ENCODE data around the gene DISC1.
A peak's percentile ranks its signal among the peaks of the same experiment; 100 is the strongest.
"Not testable (repeated sequence)": the region's sequence is repeated elsewhere in the genome, so short reads cannot be mapped to it uniquely, and the experiment has no call there.

Gene DISC1

GRCh38 chr1:231619257-231619634, 7.3 kb upstream of the DISC1 start:
- H3K36me3 ChIP-seq (ENCODE audit: control insufficient read depth in 2 of 2, insufficient read depth in 2 of 2, low read length in 2 of 2): no peaks in the 10 kb centered on the region
- no peak overlapping the region for H3K4me3 ChIP-seq (ENCODE audit: low read length in 2 of 2)
- H3K4me1 ChIP-seq (ENCODE audit: control insufficient read depth in 2 of 2, insufficient read depth in 2 of 2, low read length in 2 of 2): no peaks in the 10 kb centered on the region
- no peak overlapping the region for H3K9ac ChIP-seq (ENCODE audit: low read depth in 1 of 2, low read length in 2 of 2)
- H3K27ac ChIP-seq (ENCODE audit: low read depth in 2 of 2, low read length in 2 of 2): no peak overlapping the region
- no peaks in the 10 kb centered on the region for H3K27me3 ChIP-seq (ENCODE audit: control insufficient read depth in 2 of 2, insufficient read depth in 2 of 2, low read length in 2 of 2)
- no peaks in the 10 kb centered on the region for H3K9me3 ChIP-seq (ENCODE audit: control insufficient read depth in 2 of 2, low read length in 2 of 2)

- not testable (repeated sequence) for H3K27ac ChIP-seq (ENCODE audit: low read depth in 2 of 2, low read length in 2 of 2); H3K27me3 ChIP-seq (ENCODE audit: control insufficient read depth in 2 of 2, insufficient read depth in 2 of 2, low read length in 2 of 2); H3K9ac ChIP-seq (ENCODE audit: low read depth in 1 of 2, low read length in 2 of 2); H3K36me3 ChIP-seq (ENCODE audit: control insufficient read depth in 2 of 2, insufficient read depth in 2 of 2, low read length in 2 of 2); H3K4me3 ChIP-seq (ENCODE audit: low read length in 2 of 2); H3K9me3 ChIP-seq (ENCODE audit: control insufficient read depth in 2 of 2, low read length in 2 of 2)
- peaks cover 2 to 14% of the 10 kb centered on the region in 2 donors for H3K4me1 ChIP-seq (ENCODE audit: control insufficient read depth in 2 of 2, insufficient read depth in 2 of 2, low read length in 2 of 2)
Measured at GRCh38 chr1:231625042-231625441, 1.5 kb upstream of the DISC1 start.

GRCh38 chr1:231625975-231626534, 535 bp upstream of the DISC1 start:
- peak overlapping the region; percentile 84 to 88 for H3K4me3 ChIP-seq (ENCODE audit: low read length in 2 of 2)
- no peaks in the 10 kb centered on the region for H3K36me3 ChIP-seq (ENCODE audit: control insufficient read depth in 2 of 2, insufficient read depth in 2 of 2, low read length in 2 of 2)
- H3K9me3 ChIP-seq (ENCODE audit: control insufficient read depth in 2 of 2, low read length in 2 of 2): no peaks in the 10 kb centered on the region
- H3K27me3 ChIP-seq (ENCODE audit: control insufficient read depth in 2 of 2, insufficient read depth in 2 of 2, low read length in 2 of 2): no peaks in the 10 kb centered on the region
- H3K4me1 ChIP-seq (ENCODE audit: control insufficient read depth in 2 of 2, insufficient read depth in 2 of 2, low read length in 2 of 2): peaks cover 2 to 14% of the 10 kb centered on the region in 2 donors
- peak overlapping the region in 1 of 2 donors; percentile 53 for H3K27ac ChIP-seq (ENCODE audit: low read depth in 2 of 2, low read length in 2 of 2)
- H3K9ac ChIP-seq (ENCODE audit: low read depth in 1 of 2, low read length in 2 of 2): peak overlapping the region in 1 of 2 donors; percentile 80

- peak overlapping the region; percentile 75 to 80 for H3K9ac ChIP-seq (ENCODE audit: low read depth in 1 of 2, low read length in 2 of 2)
- H3K27ac ChIP-seq (ENCODE audit: low read depth in 2 of 2, low read length in 2 of 2): peak overlapping the region; percentile 53 to 76
- H3K9me3 ChIP-seq (ENCODE audit: control insufficient read depth in 2 of 2, low read length in 2 of 2): no peaks in the 10 kb centered on the region
- no peaks in the 10 kb centered on the region for H3K36me3 ChIP-seq (ENCODE audit: control insufficient read depth in 2 of 2, insufficient read depth in 2 of 2, low read length in 2 of 2)
- H3K4me3 ChIP-seq (ENCODE audit: low read length in 2 of 2): peak overlapping the region; percentile 84 to 88
- H3K27me3 ChIP-seq (ENCODE audit: control insufficient read depth in 2 of 2, insufficient read depth in 2 of 2, low read length in 2 of 2): no peaks in the 10 kb centered on the region
- peaks cover 2 to 14% of the 10 kb centered on the region in 2 donors for H3K4me1 ChIP-seq (ENCODE audit: control insufficient read depth in 2 of 2, insufficient read depth in 2 of 2, low read length in 2 of 2)
Measured at GRCh38 chr1:231626951-231627614, 493 bp downstream of the DISC1 start.

DNA sequence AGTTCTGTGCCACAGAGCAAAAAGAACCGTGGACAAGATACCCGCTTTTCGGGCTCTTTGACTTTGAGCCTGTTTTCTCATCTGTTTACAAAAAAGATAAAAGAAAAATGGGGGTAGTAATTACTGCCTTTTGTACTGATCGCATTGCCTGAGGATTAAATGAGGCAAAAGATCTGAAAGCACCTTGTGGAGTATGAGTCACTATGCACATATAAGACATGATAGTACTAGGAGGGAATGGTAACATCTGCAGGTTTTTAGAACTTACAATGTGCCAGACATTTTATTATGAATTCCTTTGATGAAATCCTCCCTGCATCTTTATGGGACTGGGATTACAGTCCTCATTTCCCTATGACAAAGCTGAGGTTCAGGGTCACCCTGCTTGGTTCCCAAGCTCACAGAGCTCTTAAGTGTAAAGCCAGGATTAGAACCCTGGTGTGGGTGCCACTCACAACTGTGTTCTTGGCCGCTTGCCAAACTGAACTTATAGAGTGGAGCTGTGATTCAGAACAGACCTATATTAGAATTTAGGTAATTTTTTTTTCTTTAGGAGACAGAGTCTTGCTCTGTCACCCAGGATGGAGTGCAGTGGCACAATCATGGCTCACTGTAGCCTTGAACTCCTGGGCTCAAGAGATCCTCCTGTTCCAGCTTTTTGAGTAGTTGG, 1.8 kb downstream of the DISC1 start:
- no peak overlapping the region for H3K9ac ChIP-seq (ENCODE audit: low read depth in 1 of 2, low read length in 2 of 2)
- peaks cover 2 to 14% of the 10 kb centered on the region in 2 donors for H3K4me1 ChIP-seq (ENCODE audit: control insufficient read depth in 2 of 2, insufficient read depth in 2 of 2, low read length in 2 of 2)
- H3K36me3 ChIP-seq (ENCODE audit: control insufficient read depth in 2 of 2, insufficient read depth in 2 of 2, low read length in 2 of 2): no peaks in the 10 kb centered on the region
- H3K27ac ChIP-seq (ENCODE audit: low read depth in 2 of 2, low read length in 2 of 2): no peak overlapping the region
- H3K9me3 ChIP-seq (ENCODE audit: control insufficient read depth in 2 of 2, low read length in 2 of 2): no peaks in the 10 kb centered on the region
- no peaks in the 10 kb centered on the region for H3K27me3 ChIP-seq (ENCODE audit: control insufficient read depth in 2 of 2, insufficient read depth in 2 of 2, low read length in 2 of 2)
- H3K4me3 ChIP-seq (ENCODE audit: low read length in 2 of 2): no peak overlapping the region

GRCh38 chr1:231629132-231629531, 2.5 kb downstream of the DISC1 start:
- H3K9me3 ChIP-seq (ENCODE audit: control insufficient read depth in 2 of 2, low read length in 2 of 2): no peaks in the 10 kb centered on the region
- no peaks in the 10 kb centered on the region for H3K27me3 ChIP-seq (ENCODE audit: control insufficient read depth in 2 of 2, insufficient read depth in 2 of 2, low read length in 2 of 2)
- H3K36me3 ChIP-seq (ENCODE audit: control insufficient read depth in 2 of 2, insufficient read depth in 2 of 2, low read length in 2 of 2): no peaks in the 10 kb centered on the region
- H3K27ac ChIP-seq (ENCODE audit: low read depth in 2 of 2, low read length in 2 of 2): no peak overlapping the region
- H3K4me3 ChIP-seq (ENCODE audit: low read length in 2 of 2): no peak overlapping the region
- peaks cover 2 to 14% of the 10 kb centered on the region in 2 donors for H3K4me1 ChIP-seq (ENCODE audit: control insufficient read depth in 2 of 2, insufficient read depth in 2 of 2, low read length in 2 of 2)
- no peak overlapping the region for H3K9ac ChIP-seq (ENCODE audit: low read depth in 1 of 2, low read length in 2 of 2)

GRCh38 chr1:231630558-231631205, 4.1 kb downstream of the DISC1 start:
- Histone ChIP-seq H3K4me1 (ENCODE audit: control insufficient read depth in 2 of 2, insufficient read depth in 2 of 2, low read length in 2 of 2) (peaks cover 2 to 14% of the 10 kb centered on the region in 2 donors), H3K9ac (ENCODE audit: low read depth in 1 of 2, low read length in 2 of 2) (no peak overlapping the region), H3K27ac (ENCODE audit: low read depth in 2 of 2, low read length in 2 of 2) (no peak overlapping the region), H3K36me3 (ENCODE audit: control insufficient read depth in 2 of 2, insufficient read depth in 2 of 2, low read length in 2 of 2) (no peaks in the 10 kb centered on the region), H3K4me3 (ENCODE audit: low read length in 2 of 2) (no peak overlapping the region), H3K9me3 (ENCODE audit: control insufficient read depth in 2 of 2, low read length in 2 of 2) (no peaks in the 10 kb centered on the region), H3K27me3 (ENCODE audit: control insufficient read depth in 2 of 2, insufficient read depth in 2 of 2, low read length in 2 of 2) (no peaks in the 10 kb centered on the region)

DNA sequence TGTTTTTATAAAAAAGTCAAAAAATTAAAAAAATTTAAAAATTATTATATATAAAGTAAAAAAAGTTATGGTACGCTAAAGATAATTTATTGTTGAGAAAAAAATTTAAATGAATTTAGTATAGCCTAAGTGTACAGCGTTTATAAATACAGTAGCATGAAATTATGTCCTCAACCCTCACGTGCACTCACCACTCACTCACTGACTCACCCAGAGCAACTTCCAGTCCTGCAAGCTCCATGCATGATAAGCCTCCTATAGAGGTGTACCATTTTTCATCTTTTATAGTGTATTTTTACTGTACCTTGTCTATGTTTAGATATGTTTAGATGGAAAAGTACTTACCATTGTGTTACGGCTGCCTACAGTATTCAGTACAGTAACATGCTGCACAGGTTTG, 5.1 kb downstream of the DISC1 start:
- Histone ChIP-seq H3K36me3 (ENCODE audit: control insufficient read depth in 2 of 2, insufficient read depth in 2 of 2, low read length in 2 of 2) (no peaks in the 10 kb centered on the region), H3K27me3 (ENCODE audit: control insufficient read depth in 2 of 2, insufficient read depth in 2 of 2, low read length in 2 of 2) (no peaks in the 10 kb centered on the region), H3K27ac (ENCODE audit: low read depth in 2 of 2, low read length in 2 of 2) (no peak overlapping the region), H3K9me3 (ENCODE audit: control insufficient read depth in 2 of 2, low read length in 2 of 2) (no peaks in the 10 kb centered on the region), H3K4me3 (ENCODE audit: low read length in 2 of 2) (no peak overlapping the region), H3K9ac (ENCODE audit: low read depth in 1 of 2, low read length in 2 of 2) (no peak overlapping the region), H3K4me1 (ENCODE audit: control insufficient read depth in 2 of 2, insufficient read depth in 2 of 2, low read length in 2 of 2) (peaks cover 2 to 5% of the 10 kb centered on the region in 2 donors)

DNA sequence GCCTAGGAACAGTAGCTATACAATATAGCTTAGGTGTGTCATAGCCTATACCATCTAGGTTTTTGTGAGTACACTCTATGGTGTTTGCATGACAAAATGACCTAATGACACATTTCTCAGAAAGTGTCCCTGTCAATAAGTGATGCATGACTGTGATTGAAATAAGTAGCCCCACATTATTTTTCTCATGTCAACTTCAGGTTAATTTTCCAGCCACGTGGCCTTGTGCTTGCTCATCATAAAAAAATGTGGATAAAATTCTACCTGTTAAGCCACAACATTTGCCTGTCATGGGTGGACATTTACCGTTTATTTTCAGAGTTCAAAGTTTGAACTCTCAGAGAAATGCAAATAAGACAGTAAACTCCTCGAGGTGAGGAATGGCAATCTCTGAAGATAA, 5.5 kb downstream of the DISC1 start:
- no peak overlapping the region for H3K9ac ChIP-seq (ENCODE audit: low read depth in 1 of 2, low read length in 2 of 2)
- no peak overlapping the region for H3K4me3 ChIP-seq (ENCODE audit: low read length in 2 of 2)
- H3K36me3 ChIP-seq (ENCODE audit: control insufficient read depth in 2 of 2, insufficient read depth in 2 of 2, low read length in 2 of 2): no peaks in the 10 kb centered on the region
- H3K9me3 ChIP-seq (ENCODE audit: control insufficient read depth in 2 of 2, low read length in 2 of 2): no peaks in the 10 kb centered on the region
- peaks cover under 1 to 5% of the 10 kb centered on the region in 2 donors for H3K4me1 ChIP-seq (ENCODE audit: control insufficient read depth in 2 of 2, insufficient read depth in 2 of 2, low read length in 2 of 2)
- no peak overlapping the region for H3K27ac ChIP-seq (ENCODE audit: low read depth in 2 of 2, low read length in 2 of 2)
- H3K27me3 ChIP-seq (ENCODE audit: control insufficient read depth in 2 of 2, insufficient read depth in 2 of 2, low read length in 2 of 2): no peaks in the 10 kb centered on the region
